ENCODE measurements around the gene IQCE.
"Not testable (repeated sequence)": the region's sequence is repeated elsewhere in the genome, so short reads cannot be mapped to it uniquely, and the experiment has no call there.

Gene IQCE

GRCh38 chr7:2576742-2577491 is 18.1 kb downstream of the IQCE start:
- no peak for DNase-seq (ENCODE audit: low spot score)

- no peak for DNase-seq (ENCODE audit: low spot score)
These were observed 19.3 kb downstream of the IQCE start for GRCh38 chr7:2577914-2578680.

GRCh38 chr7:2580636-2581035 is 21.9 kb downstream of the IQCE start:
- no peak for DNase-seq (ENCODE audit: low spot score)

GRCh38 chr7:2582006-2582735 is 23.4 kb downstream of the IQCE start:
- DNase-seq (ENCODE audit: low spot score): no peak

GRCh38 chr7:2583798-2584580 is 25.2 kb downstream of the IQCE start:
- no peak for DNase-seq (ENCODE audit: low spot score)

GRCh38 chr7:2585446-2585845 is 26.7 kb downstream of the IQCE start:
- no peak for DNase-seq (ENCODE audit: low spot score)

GRCh38 chr7:2586326-2587020 is 27.7 kb downstream of the IQCE start:
- DNase-seq (ENCODE audit: low spot score): no peak

- DNase-seq (ENCODE audit: low spot score): no peak
These were observed 28.4 kb downstream of the IQCE start for GRCh38 chr7:2587134-2587533.

- DNase-seq (ENCODE audit: low spot score): no peak
These were observed 29.0 kb downstream of the IQCE start for GRCh38 chr7:2587778-2588177.

- DNase-seq (ENCODE audit: low spot score): no peak
These were observed 30.6 kb downstream of the IQCE start for GRCh38 chr7:2589341-2589740.

- not testable (repeated sequence) for DNase-seq (ENCODE audit: low spot score)
These were observed 31.2 kb downstream of the IQCE start for GRCh38 chr7:2589941-2590340.

GRCh38 chr7:2592375-2592865 is 33.6 kb downstream of the IQCE start:
- no peak for DNase-seq (ENCODE audit: low spot score)

GRCh38 chr7:2593036-2593727 is 34.4 kb downstream of the IQCE start:
- DNase-seq (ENCODE audit: low spot score): no peak

GRCh38 chr7:2594599-2594998 is 35.8 kb downstream of the IQCE start:
- no peak for DNase-seq (ENCODE audit: low spot score)

- no peak for DNase-seq (ENCODE audit: low spot score)
These were observed 36.6 kb downstream of the IQCE start for GRCh38 chr7:2595258-2595860.

- DNase-seq (ENCODE audit: low spot score): no peak
These were observed 37.9 kb downstream of the IQCE start for GRCh38 chr7:2596464-2597272.

GRCh38 chr7:2597273-2597640 is 38.5 kb downstream of the IQCE start:
- no peak for DNase-seq (ENCODE audit: low spot score)

GRCh38 chr7:2598154-2598823 is 39.5 kb downstream of the IQCE start:
- no peak for DNase-seq (ENCODE audit: low spot score)

GRCh38 chr7:2601065-2601464 is 42.3 kb downstream of the IQCE start:
- no peak for DNase-seq (ENCODE audit: low spot score)

Measured in globus pallidus (tissue), 1 donor.